HepG2 (cell line): ENCODE data around the gene ACP1. TPM values are rescaled to one million over a fixed set of nuclear protein-coding genes. Genes with fewer than 3 reads are reported as not detected.
A peak's percentile ranks its signal among the peaks of the same experiment; 100 is the strongest.

Experiments
- CREM ChIP-seq, 2 experiments: sonication (generic) in 1 of 2; formaldehyde crosslinking in 1 of 2; IDR thresholded peaks; 2 replicates each; pipeline versions ENCODE4 v1.4.0 to v1.6.1; 2016 to 2020; ENCODE audit warnings: antibody characterized with exemption in 1 of 2, mild to moderate bottlenecking in 1 of 2, missing genetic modification reagents in 1 of 2
- ELF3 ChIP-seq: IDR thresholded peaks from 2 replicates; pipeline ENCODE4 v1.6.1; 2016; ENCODE audit warnings: missing genetic modification reagents, missing compliant biosample characterization
- FOSL2 ChIP-seq: sonication (generic); formaldehyde crosslinking; IDR thresholded peaks from 2 replicates; pipeline ENCODE4 v1.4.0; 2020; ENCODE audit warnings: missing genetic modification reagents
- IRF2 ChIP-seq: IDR thresholded peaks from 2 replicates; pipeline ENCODE4 v1.6.1; 2018; ENCODE audit warnings: missing genetic modification reagents, missing compliant biosample characterization
- POLR2AphosphoS2 ChIP-seq: IDR thresholded peaks from 2 replicates; pipeline ENCODE4 v1.6.1; 2011; ENCODE audit warnings: low read depth, low read length, improper control_type of control experiment
- RBM39 ChIP-seq: fragments of 200-400 bp; formaldehyde crosslinking; IDR thresholded peaks from one replicate; pipeline ENCODE4 v1.6.1; 2018; ENCODE audit warnings: antibody characterized with exemption, mild to moderate bottlenecking, low read depth, low read length; ENCODE audit not compliant: poor library complexity, severe bottlenecking
- SALL2 ChIP-seq: sonication (generic); formaldehyde crosslinking; IDR thresholded peaks from 2 replicates; pipeline ENCODE4 v1.8.1; 2023; ENCODE audit warnings: mild to moderate bottlenecking, missing genetic modification reagents, inconsistent platforms
- SIX4 ChIP-seq: sonication (generic); formaldehyde crosslinking; IDR thresholded peaks from 2 replicates; pipeline ENCODE4 v1.4.0; 2020; ENCODE audit warnings: missing genetic modification reagents
- ZNF468 ChIP-seq: sonication (generic); formaldehyde crosslinking; IDR thresholded peaks from 2 replicates; pipeline ENCODE4 v1.8.0; 2022; ENCODE audit warnings: mild to moderate bottlenecking, moderate library complexity, missing genetic modification reagents
- polyA plus RNA-seq, 8 experiments: library from polyadenylated mRNA; depleted of rRNA in 3 of 8; stranded (reverse) in 7 of 8; unstranded in 1 of 8; fragments of >200 nt; fragmentation: Illumina TruSeq in 4 of 8; extraction: Trizol in 4 of 8; gene quantifications; 2 replicates each; pipeline versions ENCODE4 v1.2.1 to v1.2.3, GENCODE V29; 2011 to 2016; ENCODE audit warnings: low read depth in 4 of 8, missing spikeins in 1 of 8, mixed read lengths in 1 of 8; ENCODE audit not compliant: insufficient read depth in 1 of 8
- total RNA-seq, 5 experiments: library from RNA; depleted of rRNA; stranded (reverse); fragments of >200 nt; fragmentation: Illumina TruSeq; extraction: Trizol; gene quantifications; 2 replicates each; pipeline ENCODE4 v1.2.3, GENCODE V29; 2016; ENCODE audit warnings: low read depth in 1 of 5
- TF ChIP-seq, protein P1 (sequence below): IDR thresholded peaks from 2 replicates; pipeline ENCODE4 v1.4.0; 2020; ENCODE audit warnings: mild to moderate bottlenecking, missing genetic modification reagents
- TF ChIP-seq, protein P2 (sequence below): sonication (generic); formaldehyde crosslinking; IDR thresholded peaks from 2 replicates; pipeline ENCODE4 v1.4.0; 2020; ENCODE audit warnings: missing genetic modification reagents, borderline replicate concordance
- TF ChIP-seq, protein P3 (sequence below), 2 experiments: sonication (generic) in 1 of 2; formaldehyde crosslinking in 1 of 2; IDR thresholded peaks; 2 replicates each; pipeline versions ENCODE4 v1.4.0 to v1.6.1; 2018 to 2020; ENCODE audit warnings: missing genetic modification reagents in 2 of 2, borderline replicate concordance in 1 of 2, low read depth in 1 of 2, mild to moderate bottlenecking in 1 of 2, missing biosample characterization in 1 of 2

ACP1 gene
- total and polyA plus RNA-seq, 2 of the 13 experiments (the other 11 are each of a cell fraction or from before 2014, with no cell fraction given) = 246 to 348 TPM

DNA sequence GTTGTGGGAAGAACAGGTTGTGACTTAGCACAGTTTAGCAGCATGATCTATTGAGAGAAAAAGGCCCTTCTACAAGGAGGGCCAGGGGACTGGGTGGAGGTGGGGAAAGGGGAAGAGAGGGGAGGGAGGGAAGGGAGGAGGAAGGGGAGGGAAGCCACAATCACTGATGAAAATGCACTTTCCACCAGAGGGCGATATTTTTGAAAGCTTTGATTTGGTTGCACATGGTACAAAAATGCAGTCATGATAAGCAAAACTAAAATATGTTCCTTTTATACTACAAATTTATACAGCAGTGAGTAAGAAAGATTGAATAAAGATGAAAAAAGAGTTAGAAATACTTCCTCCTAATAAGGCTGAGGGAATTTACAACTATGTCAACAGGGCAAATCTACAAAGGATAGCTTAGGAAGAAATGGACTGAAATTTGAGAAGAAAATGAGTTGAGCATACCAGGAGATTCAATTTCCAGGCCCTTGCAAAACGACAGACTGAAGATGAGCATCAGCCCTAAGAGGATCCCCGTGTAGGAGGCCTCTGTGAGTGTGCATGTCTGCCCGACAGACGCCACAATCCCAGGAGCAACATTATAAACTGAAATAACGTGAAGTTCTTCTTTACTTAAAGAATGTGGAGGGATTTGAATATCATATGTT lies 18.1 kb upstream of the ACP1 start (continued):
- no peak for TF ChIP-seq RBM39
- TF ChIP-seq, protein P1, sequence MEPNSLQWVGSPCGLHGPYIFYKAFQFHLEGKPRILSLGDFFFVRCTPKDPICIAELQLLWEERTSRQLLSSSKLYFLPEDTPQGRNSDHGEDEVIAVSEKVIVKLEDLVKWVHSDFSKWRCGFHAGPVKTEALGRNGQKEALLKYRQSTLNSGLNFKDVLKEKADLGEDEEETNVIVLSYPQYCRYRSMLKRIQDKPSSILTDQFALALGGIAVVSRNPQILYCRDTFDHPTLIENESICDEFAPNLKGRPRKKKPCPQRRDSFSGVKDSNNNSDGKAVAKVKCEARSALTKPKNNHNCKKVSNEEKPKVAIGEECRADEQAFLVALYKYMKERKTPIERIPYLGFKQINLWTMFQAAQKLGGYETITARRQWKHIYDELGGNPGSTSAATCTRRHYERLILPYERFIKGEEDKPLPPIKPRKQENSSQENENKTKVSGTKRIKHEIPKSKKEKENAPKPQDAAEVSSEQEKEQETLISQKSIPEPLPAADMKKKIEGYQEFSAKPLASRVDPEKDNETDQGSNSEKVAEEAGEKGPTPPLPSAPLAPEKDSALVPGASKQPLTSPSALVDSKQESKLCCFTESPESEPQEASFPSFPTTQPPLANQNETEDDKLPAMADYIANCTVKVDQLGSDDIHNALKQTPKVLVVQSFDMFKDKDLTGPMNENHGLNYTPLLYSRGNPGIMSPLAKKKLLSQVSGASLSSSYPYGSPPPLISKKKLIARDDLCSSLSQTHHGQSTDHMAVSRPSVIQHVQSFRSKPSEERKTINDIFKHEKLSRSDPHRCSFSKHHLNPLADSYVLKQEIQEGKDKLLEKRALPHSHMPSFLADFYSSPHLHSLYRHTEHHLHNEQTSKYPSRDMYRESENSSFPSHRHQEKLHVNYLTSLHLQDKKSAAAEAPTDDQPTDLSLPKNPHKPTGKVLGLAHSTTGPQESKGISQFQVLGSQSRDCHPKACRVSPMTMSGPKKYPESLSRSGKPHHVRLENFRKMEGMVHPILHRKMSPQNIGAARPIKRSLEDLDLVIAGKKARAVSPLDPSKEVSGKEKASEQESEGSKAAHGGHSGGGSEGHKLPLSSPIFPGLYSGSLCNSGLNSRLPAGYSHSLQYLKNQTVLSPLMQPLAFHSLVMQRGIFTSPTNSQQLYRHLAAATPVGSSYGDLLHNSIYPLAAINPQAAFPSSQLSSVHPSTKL = 0 out of 2 replicates have a peak, but pooled peaks have one; percentile 28
- no peak for TF ChIP-seq CREM (IDR thresholded peaks at IDR 0.05)
- TF ChIP-seq CREM (CRISPR knock-in tag; IDR thresholded peaks at IDR 0.05) = no peak
- no peak for TF ChIP-seq ZNF468 (CRISPR knock-in tag)
- peak; percentile 62 for TF ChIP-seq ELF3
- TF ChIP-seq SALL2 (CRISPR knock-in tag) = no peak
- TF ChIP-seq IRF2 (CRISPR knock-in tag) = no peak
- TF ChIP-seq, protein P2, sequence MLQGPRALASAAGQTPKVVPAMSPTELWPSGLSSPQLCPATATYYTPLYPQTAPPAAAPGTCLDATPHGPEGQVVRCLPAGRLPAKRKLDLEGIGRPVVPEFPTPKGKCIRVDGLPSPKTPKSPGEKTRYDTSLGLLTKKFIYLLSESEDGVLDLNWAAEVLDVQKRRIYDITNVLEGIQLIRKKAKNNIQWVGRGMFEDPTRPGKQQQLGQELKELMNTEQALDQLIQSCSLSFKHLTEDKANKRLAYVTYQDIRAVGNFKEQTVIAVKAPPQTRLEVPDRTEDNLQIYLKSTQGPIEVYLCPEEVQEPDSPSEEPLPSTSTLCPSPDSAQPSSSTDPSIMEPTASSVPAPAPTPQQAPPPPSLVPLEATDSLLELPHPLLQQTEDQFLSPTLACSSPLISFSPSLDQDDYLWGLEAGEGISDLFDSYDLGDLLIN (CRISPR knock-in tag) = no peak
- no peak for TF ChIP-seq POLR2AphosphoS2
- no peak for TF ChIP-seq SIX4 (CRISPR knock-in tag)
- TF ChIP-seq, protein P3, sequence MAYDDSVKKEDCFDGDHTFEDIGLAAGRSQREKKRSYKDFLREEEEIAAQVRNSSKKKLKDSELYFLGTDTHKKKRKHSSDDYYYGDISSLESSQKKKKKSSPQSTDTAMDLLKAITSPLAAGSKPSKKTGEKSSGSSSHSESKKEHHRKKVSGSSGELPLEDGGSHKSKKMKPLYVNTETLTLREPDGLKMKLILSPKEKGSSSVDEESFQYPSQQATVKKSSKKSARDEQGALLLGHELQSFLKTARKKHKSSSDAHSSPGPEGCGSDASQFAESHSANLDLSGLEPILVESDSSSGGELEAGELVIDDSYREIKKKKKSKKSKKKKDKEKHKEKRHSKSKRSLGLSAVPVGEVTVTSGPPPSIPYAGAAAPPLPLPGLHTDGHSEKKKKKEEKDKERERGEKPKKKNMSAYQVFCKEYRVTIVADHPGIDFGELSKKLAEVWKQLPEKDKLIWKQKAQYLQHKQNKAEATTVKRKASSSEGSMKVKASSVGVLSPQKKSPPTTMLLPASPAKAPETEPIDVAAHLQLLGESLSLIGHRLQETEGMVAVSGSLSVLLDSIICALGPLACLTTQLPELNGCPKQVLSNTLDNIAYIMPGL (CRISPR knock-in tag; IDR thresholded peaks at IDR 0.05; ENCODE audit: borderline replicate concordance in 1 of 2, low read depth in 1 of 2) = peak in 1 of 2 experiments; percentile 33; a peak in 1 of 4 replicates
- 0 out of 2 replicates have a peak, but pooled peaks have one; percentile 8 for TF ChIP-seq FOSL2 (CRISPR knock-in tag)
